Hippocampal formation (tissue), 2 donors: ENCODE measurements around the gene INSYN2B.
"Not testable (repeated sequence)": the region's sequence is repeated elsewhere in the genome, so short reads cannot be mapped to it uniquely, and the experiment has no call there.

Experiments
- DNase-seq, 2 donors: peaks; one replicate each; lab custom pipeline; 2025; lab: John Stamatoyannopoulos, UW

Gene INSYN2B

DNA sequence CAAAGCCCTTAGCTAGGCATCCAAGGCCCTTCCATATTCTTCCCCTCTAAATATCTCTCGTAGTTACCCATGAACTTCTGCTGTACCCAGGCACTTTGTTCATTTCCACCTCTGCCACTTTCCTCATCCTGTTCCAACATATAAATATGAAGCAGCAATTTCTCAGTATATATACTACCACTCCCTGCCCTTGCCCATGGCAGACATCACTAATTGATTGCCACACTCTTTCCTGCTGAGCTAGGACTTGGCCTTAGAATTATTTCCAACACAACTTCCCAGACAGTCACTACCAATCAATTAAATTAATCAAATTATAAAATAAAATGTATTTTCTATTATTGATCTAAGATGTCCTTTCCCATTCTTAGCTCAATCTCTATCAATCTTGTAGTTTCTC is 8.5 kb downstream of the INSYN2B start:
- no peak for DNase-seq

DNA sequence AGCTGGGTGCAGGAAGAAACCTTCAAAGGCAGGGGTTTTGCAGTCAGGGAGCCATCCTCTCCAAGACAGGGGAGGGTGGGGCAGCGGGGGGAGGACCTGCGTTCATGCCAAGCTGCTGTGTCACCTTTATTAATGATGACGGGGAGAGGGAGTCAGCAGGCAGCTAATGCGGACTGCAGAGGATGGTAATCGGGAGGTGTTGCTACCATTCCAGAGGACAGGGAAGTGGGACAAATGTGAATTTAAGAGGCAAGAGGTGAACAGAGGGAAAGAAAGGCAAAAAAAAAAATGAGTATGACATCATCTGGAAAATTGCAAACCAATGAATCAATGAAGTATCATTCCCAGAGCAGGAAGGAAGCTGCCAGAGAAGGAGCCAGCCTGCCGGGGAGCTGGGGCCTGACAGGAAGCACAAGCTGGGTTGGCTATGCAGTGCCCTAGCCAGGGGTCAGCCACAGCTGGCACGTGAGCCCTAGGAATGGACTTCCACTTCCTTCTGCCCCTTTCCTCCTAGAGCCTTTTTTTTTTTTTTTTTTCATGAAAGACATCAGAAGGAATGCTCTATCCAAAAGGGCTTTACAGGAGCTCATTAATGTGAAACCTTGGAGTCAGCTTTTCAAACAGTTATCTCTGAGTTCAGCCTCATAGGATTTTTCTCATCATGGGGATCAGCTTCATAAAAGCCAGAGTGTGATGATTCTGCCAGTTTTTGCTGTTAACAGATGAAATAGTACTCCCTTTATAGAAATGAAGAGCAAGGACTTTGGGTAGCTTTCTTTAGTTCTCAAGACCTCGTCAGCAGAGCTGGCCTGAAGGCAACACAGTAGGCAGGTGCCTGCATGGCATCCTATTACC is 9.2 kb downstream of the INSYN2B start:
- DNase-seq = no peak

DNA sequence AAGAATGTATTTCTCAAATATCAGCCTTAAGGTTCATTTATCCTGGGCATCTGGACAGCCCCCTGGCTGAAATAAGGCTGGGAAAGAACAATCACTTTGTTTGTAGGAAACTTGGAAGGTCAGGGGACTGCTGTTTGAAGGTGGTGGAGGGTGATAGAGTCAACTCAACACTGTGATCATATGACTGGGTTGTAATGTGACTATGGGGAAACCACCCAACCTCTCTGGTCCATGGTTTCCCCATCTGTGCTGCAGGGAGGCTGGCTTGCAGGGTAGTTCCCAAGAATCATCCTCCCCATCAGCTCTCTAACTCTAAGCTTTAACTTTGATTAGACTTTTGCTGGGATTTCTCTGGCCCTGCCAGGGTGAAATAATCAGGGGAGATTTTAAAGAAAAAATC is 10.0 kb downstream of the INSYN2B start:
- no peak for DNase-seq

DNA sequence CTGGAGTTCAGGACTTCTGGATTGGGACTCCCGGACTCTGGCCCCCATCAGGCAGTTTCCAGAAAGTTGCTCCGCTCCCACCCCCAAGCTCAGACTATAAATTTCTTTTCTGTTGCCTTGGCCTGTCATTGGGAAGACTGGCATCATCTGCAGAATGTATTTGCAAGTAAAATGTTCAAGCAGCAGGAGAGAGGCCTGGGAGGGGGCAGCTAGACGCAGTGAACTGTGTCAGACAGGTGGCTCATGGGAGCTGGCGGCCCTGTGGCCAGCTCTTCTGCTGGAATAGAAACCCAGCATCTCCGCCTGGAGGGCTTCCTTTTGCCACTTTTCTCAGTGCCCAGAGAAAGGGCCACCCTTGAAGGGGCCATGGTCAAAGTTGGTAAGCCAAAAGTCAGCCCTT is 16.0 kb downstream of the INSYN2B start:
- no peak for DNase-seq

DNA sequence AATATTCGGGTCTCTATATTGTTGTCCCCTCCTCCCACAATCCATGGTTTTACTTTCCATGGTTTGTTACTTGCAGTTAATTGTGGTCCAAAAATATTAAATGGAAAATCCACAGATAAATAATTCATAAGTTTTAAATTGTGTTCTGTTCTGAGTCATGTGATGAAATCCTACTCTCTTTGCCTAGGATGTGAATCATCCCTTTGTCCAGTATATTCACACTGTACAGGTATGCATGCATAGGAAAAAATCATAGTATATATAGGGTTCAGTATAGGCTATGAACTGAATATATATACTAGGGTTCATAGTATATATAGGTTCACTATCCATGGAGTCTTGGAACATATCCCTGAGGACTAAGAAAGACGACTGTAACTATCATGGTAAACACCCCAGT is 19.6 kb downstream of the INSYN2B start:
- DNase-seq = no peak

DNA sequence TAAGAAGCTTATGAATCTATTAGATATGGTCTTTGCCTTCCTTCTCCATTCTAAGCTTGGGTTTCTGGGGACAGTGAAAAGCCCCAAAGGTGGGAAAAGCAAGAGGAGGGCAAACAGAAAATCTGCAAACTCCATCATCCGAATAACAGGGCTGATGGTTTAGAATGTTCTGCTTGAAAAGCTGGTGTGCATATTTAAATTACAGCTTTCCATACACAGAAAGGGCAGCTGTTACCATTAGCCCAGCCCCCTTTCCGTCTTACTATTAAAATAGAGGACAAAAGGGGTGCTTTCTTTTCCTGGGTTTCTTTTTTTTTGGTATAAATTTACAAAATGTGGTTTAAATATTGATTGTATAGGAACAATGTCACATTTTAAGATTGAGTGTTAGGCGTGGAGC is 22.0 kb downstream of the INSYN2B start:
- no peak for DNase-seq

DNA sequence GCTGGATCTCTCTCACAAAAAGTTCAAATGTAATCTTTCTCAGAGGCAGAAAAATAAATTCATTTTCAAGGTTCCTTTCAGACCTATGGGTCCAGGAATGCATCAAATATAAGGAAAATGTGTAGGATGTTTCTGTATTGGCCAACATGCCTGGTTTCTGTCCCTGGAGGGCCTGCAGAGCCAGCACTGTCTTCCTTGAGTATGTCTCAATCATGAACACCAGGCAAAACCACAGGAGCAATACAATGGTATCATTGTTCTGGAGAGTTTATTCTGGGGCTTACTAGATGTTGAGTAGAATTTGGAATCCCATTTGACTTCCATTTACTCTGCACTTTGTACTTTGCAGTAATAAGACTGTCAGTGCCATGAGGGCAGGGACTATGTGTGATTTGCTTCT is 23.5 kb downstream of the INSYN2B start:
- no peak for DNase-seq

DNA sequence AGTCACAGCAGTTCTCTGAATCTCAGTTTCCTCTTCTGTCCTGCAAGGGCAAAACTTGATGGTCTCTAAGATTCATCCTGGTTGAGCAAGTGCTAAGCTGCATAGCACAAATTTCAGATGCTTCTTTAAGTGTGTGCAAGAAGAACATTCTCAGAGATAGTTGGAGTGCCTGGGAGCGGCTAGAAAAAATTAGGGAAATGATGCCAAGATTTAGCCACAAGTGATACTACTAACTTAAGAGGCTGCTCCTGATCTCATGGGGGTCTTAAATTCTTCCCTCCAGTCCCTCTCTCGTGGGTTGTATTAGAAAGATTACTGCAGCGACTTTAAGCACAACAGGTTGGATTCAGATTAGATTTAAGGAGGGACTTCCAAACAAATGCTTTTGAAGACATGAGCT is 24.2 kb downstream of the INSYN2B start:
- DNase-seq = no peak

DNA sequence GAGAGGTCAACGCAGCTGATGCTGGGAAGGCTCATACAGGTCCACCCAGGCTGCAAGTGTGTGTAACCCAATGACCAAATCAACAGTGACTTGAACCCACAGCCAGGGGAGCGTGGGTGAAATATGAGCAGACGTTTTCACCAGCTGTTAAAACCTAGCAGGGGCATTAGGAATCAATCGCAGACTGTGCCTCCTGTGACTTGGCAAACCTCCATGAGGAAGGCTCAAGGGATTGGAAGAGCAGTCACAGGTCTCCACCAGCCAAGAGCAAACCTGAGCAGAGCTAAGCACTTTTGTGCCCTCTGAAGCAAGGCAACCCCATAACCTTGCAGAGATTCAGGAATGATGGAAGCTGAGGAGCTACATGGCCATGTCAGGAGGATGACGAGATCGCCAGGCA is 25.5 kb downstream of the INSYN2B start:
- no peak for DNase-seq

DNA sequence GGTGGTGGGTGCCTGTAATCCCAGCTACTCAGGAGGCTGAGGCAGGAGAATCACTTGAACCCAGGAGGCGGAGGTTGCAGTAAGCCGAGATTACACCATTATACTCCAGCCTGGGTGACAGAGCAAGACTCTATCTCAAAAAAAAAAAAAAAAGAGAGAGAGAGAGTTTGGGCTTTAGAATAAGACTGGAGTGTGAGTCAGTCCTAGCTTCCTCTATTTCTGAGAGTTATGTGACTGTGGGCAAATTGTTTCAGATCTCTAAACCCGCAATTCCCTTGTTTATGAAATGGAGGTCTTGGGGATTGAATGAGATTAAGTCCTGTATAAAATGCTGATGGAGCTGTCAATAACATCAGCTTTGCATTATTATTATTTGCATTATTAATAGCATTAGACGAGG is 27.1 kb downstream of the INSYN2B start:
- not testable (repeated sequence) for DNase-seq

DNA sequence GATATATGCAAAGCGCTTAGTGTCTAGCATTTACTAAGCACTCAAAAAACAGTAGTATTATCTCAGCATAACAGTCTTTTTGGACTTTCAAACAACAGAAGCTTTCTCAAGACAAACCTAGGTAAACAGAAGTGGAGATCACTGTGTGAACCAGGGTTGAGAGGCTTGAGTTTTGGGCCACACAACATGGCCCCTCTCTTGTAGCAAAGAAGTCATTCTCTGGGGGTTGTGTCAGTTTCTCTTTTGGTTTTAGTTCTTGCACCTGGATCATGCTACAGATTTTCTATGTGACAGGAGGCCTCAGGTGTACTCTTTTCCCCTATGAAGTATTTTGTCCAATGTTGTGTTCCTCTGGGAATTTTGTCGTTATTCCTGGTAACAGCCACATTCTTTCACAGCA is 30.0 kb downstream of the INSYN2B start:
- DNase-seq = no peak

DNA sequence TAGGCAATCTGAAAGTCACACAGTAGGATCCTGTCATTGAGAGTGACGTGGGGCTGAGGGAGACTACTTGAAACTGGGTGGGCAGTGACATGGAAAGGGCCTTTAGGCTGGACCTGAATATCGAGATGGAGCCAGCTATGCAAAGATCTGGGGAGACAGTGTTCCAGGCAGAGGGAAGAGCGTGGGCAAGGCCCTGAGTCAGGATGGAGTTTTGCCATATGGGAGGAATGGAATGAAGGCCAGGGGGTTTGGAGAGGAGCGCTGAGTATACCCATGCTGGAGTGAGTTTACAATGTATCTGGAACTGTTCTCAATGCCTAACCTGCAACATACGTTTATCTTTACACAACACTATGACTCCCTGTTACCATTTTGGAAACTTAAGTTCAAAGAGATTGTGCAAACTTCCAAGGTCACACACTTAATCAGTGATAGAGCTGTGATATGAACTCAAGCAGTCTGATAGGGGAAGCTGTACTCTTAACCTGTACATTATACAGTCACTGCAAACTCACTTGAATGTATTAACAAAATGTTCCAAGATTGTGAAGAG is 33.5 kb downstream of the INSYN2B start:
- no peak for DNase-seq

DNA sequence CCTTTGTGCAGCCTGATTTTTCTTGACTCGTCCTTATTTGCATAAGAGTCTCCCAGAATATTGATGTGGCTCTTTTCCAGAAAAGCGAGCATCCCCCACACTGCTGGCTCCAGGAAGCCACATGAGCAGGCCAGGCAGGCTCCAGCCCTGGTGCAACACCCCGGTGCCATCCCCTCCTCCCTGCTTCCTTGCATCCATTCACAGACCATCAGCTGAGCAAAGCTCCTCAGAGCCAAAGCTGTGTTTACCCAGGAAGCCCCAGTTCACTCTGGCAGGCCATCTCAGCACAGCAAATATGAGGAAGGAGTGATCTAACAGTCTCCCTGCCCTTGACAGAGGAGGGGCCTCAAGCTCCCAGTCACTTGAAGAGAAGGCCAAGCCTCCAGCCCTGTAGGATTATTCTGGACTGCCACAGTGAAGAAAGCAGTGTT is 34.4 kb downstream of the INSYN2B start:
- peak; percentile 43 to 46 for DNase-seq

DNA sequence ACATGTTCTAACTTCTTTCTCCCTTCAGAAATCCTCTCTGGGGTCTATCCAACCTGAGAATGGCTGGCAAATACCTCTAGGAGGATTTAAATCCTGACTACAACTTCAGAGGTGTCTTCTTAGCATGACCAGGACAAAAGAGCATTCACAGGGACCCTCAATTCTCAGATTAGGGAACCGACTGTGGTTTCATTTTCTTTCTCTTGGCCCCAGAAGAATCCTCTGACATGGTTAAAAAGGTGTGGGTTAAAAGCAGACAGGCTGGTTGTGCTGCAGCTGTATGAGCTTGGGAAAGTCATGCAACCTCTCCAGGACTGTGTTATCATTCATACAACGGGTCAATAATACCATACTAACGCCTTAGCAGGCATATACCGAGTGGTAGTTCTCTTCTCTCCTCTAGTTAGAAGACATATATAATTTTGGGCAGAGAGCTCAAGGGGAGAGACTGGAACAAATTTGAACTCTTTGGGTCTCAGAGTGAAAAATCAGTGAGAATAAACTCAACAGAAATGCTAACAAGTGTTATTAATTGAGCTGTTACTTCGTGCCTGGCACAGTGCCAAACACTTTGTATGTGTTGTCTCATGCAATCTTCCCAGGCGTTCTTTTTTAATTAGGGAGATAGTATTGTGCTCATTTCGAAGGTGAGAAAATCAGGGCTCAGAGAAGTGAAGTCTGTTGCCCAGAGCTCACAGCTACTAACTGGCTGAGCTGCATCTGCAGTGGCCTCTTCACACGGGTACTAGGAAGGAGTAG is 35.2 kb downstream of the INSYN2B start:
- no peak for DNase-seq

DNA sequence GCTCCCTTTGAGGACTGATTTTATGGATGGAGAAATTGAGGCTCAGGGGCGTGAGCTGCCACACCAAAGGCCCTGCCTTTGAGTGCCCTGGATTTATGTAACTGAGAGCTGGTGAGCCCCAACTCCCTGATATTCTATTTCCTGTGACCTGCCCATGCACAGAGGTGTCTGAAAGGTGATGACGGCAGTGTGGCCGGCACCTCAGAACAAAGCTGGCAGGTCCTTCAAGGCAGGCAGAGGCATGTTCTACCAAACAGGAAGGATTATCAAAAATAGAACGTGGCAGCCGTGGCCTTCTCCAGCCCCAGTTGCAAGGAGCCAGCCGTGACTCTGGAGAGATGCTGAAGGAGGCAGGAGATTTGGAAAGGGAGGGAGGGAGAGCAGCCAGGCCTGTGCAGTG is 36.2 kb downstream of the INSYN2B start:
- DNase-seq = no peak

DNA sequence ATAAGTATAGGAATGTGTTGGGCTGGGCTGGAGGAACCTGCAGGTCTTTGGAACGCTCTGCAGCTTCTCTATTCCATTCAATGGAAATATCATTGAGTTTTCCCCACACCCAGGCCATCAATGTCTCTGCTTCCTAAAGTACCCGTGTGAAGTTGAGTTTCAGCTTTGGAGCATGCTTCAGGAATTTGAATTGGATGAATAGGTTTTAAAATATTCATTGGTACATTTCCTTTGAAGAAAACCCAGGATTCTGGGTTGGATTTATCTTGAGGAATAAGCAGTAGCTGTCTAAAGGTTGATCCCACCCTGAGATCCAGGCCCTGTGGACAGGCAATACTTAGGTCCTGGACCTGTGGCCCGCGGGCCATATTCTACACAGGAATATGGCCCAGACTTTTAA is 37.3 kb downstream of the INSYN2B start:
- DNase-seq = no peak

DNA sequence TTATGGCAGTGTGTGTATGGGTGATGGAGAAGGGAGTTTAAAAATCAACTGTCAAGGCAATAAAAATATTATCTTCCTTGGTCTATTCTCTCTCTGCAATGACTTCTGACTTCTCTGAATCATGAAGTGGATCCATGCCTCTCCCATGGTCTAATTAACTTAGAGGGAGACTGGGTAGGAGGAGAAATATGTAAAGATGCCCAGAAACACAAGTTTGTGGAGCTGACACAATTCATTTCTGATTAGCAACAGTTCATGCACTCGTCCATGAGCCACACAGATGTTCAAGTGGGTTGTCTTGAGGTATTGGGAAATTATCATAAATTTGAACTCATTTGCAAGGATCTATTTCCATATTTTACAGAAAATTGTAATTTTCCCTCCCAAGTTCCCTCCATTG is 38.1 kb downstream of the INSYN2B start:
- DNase-seq = no peak

DNA sequence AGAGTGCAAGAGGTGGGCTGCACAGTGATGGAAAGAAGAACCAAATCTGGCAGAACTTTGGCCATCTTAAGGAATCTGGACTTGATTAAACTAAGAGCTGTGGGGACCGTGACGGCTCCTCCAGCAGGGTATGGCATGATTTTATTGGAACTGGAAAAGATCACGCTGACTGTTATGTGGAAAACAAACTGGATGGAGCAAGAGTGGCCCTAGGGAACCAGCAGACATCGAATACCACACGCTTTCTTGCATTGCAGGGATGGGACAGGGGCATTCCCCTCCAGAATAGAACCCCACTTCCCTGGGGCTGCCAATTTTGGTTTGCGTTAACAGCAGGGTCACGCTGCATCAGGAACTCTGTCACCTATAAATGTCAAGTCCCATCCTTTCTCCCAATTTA is 38.8 kb downstream of the INSYN2B start:
- DNase-seq = no peak

DNA sequence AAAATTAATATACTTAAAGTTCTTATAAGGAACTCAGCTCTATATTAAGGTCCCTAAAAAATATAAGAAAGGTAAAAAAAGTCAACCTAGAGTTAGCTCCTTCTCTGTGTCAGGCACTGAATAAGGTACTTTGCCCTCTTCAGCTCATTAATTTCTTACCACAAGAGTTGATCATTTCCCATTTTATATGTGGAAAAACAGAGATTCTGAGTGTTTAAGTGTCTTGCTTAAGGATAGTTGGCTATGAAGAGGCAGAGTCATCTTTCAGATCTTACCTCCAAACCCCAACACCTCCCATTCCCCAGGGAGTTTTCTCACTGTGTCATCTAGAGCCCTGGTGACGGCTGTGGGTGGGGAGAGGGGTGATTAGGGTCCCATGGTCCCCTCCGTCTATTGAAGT is 40.6 kb downstream of the INSYN2B start:
- no peak for DNase-seq

DNA sequence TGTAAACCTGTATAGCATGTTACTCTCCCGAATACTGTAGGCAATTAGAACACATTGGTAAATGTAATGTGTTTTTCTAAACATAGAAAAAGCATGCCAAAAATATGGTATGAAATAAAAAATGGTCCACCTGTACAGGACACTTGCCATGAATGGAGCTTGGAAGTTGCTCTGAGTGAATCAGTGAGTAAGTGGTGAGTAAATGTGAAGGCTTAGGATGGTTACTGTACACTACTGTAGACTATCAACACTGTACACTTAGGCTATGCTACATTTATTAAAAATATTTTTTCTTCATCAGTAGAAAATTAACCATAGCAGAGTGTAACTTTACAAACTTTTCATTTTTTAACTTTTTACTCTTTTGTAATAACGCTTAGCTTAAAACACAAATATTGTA is 41.9 kb downstream of the INSYN2B start:
- no peak for DNase-seq

DNA sequence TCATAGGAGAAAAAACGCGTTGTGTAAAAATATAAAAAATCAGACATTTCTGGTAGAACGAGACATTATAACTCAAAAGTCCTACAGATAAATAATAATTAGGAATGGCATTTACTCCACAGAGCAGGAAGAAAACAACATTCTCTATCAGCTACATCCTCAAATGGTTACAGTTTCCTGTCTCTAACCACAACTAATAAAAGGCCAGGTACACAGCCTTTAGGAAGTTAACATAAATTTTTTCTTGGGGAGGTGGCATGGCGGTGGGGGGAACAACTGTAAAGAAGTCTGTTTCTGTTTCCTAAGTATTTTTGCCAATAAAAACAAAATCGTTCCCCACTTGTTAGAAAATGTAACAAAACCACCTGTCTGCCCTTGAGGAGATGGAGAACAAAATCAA is 44.5 kb downstream of the INSYN2B start:
- no peak for DNase-seq

DNA sequence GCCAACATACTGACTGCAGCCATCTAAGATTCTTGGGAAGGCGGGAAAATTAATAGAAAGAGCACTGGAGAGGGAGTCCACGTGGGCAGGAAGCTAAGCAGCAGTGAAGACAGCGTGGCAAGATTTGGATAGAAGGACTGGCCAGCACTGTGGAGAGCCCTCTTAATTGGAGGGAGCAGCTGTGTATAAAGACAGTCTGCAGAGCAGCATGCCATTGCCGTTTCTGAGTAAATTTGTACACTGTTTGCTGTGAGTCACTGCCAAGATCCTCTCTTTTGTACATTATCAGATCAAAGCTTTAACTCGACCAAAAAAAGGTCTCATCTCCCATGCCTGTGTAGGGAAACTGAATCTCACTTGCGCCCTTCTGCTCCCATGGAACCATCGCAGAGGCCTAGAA is 45.3 kb downstream of the INSYN2B start:
- no peak for DNase-seq

DNA sequence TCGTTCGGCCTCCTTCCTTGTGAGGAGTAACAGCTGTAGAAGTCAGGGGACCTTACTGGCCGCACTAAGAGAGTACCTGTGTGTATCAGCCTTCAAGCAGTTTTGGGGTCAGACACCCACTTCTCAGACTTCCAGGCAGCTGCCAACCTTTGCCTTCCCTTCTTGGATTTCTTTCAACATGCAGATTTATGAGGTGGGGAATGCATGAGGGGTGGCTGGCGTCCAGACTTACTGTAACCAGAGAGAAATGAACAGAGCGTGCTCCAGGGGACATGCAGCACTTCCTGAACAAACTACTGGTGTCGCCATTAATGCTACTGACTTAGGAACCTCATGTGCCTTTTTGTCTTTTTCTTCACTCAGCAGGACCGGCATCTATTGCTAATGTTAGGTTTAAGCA is 46.7 kb downstream of the INSYN2B start:
- DNase-seq = no peak
